Colonic mucosa (tissue), 4 donors: ENCODE measurements around the gene IRAK1BP1. TPM values are rescaled to one million over a fixed set of nuclear protein-coding genes. Genes with fewer than 3 reads are reported as not detected.

Experiments
- DNase-seq: peaks from one replicate; pipeline ENCODE4 v3.0.0-alpha.2; 2020
- H3K27ac ChIP-seq: fragments of 200-600 bp; one replicate; pipeline ENCODE4 v1.8.0; 2021
- H3K27me3 ChIP-seq: fragments of 200-600 bp; one replicate; pipeline ENCODE4 v1.8.0; 2021
- H3K36me3 ChIP-seq: fragments of 200-600 bp; one replicate; pipeline ENCODE4 v1.8.0; 2021
- H3K4me1 ChIP-seq: fragments of 200-600 bp; one replicate; pipeline ENCODE4 v1.8.0; 2021; ENCODE audit warnings: mild to moderate bottlenecking
- H3K4me3 ChIP-seq: fragments of 200-600 bp; one replicate; pipeline ENCODE4 v1.8.0; 2021
- H3K9ac ChIP-seq, 2 donors: one replicate each; pipeline ENCODE4 v1.7.0; 2013; ENCODE audit warnings: control low read depth in 2 of 2, low read depth in 2 of 2, low read length in 2 of 2
- H3K9me3 ChIP-seq: fragments of 200-600 bp; one replicate; pipeline ENCODE4 v1.8.0; 2021
- intact Hi-C: fragments of 100-400 bp; cut with DNase I; formaldehyde crosslinking; loops from one replicate; pipeline ENCODE4 v1.14.1; 2022
- total RNA-seq, 2 donors: library from RNA; stranded (reverse); fragmentation: NEBNext Ultra II Directional in 1 of 2; extraction: Animal tissue kit (Norgen Biotek cat#: 25700) in 1 of 2; gene quantifications; one replicate each; pipeline ENCODE4 v1.2.1, GENCODE V29; 2021
- TF ChIP-seq, protein P1 (sequence below): fragments of 200-600 bp; IDR thresholded peaks from one replicate; pipeline ENCODE4 v1.8.0; 2022; ENCODE audit warnings: antibody characterized with exemption, mild to moderate bottlenecking
- donor health status: healthy.
- donor health status: DM: no; HTN: no; CAD: no.
- donor health status: DM: no; HTN: no; CAD: no.

Gene IRAK1BP1
- total RNA-seq, 2 donors from 2014 or later = 1.7 to 4.9 TPM

DNA sequence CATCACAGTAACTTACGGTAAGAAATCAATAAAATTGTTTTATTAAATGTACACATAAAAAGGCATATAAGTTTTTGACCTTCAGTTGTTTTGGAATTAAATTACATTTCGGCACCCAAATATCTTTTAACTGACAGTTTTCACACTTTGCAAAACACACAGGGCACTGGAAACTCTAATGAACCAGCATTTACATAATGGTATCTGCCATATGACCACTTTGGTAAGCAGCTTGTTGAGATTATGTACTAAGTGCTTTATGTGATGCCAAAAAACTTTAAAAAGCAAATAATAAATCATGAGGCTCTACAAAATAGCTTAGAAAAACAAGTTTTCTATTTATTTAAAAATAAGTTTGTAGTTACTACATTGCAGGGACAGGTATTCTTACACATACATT is 68.2 kb downstream of the IRAK1BP1 start:
- Histone ChIP-seq H3K27me3 (no peaks in the 10 kb centered on the region), H3K4me3 (no peak overlapping the region), H3K27ac (no peak overlapping the region), H3K4me1 (no peaks in the 10 kb centered on the region), H3K36me3 (peaks cover under 1% of the 10 kb centered on the region), H3K9me3 (no peaks in the 10 kb centered on the region), H3K9ac (no peak overlapping the region)
- intact Hi-C loops = no loop called here
- no peak for DNase-seq
- TF ChIP-seq, protein P1, sequence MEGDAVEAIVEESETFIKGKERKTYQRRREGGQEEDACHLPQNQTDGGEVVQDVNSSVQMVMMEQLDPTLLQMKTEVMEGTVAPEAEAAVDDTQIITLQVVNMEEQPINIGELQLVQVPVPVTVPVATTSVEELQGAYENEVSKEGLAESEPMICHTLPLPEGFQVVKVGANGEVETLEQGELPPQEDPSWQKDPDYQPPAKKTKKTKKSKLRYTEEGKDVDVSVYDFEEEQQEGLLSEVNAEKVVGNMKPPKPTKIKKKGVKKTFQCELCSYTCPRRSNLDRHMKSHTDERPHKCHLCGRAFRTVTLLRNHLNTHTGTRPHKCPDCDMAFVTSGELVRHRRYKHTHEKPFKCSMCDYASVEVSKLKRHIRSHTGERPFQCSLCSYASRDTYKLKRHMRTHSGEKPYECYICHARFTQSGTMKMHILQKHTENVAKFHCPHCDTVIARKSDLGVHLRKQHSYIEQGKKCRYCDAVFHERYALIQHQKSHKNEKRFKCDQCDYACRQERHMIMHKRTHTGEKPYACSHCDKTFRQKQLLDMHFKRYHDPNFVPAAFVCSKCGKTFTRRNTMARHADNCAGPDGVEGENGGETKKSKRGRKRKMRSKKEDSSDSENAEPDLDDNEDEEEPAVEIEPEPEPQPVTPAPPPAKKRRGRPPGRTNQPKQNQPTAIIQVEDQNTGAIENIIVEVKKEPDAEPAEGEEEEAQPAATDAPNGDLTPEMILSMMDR = no peak

- Histone ChIP-seq H3K27me3 (no peaks in the 10 kb centered on the region), H3K27ac (no peak overlapping the region), H3K9ac (no peak overlapping the region), H3K36me3 (peaks cover 7% of the 10 kb centered on the region), H3K9me3 (no peaks in the 10 kb centered on the region), H3K4me1 (no peaks in the 10 kb centered on the region), H3K4me3 (no peak overlapping the region)
- no peak for DNase-seq
- intact Hi-C loops = no loop called here
- TF ChIP-seq, protein P1 = no peak
Observed at GRCh38 chr6:78936515-78936914, 69.2 kb downstream of the IRAK1BP1 start.

- H3K27me3 ChIP-seq = no peaks in the 10 kb centered on the region
- no peak for DNase-seq
- peaks cover 23% of the 10 kb centered on the region for H3K36me3 ChIP-seq
- intact Hi-C loops = no loop called here
- no peak overlapping the region for H3K27ac ChIP-seq
- no peak overlapping the region for H3K4me3 ChIP-seq
- TF ChIP-seq, protein P1 = no peak
- H3K4me1 ChIP-seq = no peaks in the 10 kb centered on the region
- no peaks in the 10 kb centered on the region for H3K9me3 ChIP-seq
- H3K9ac ChIP-seq = no peak overlapping the region
Observed at GRCh38 chr6:78942446-78942845, 75.1 kb downstream of the IRAK1BP1 start.

DNA sequence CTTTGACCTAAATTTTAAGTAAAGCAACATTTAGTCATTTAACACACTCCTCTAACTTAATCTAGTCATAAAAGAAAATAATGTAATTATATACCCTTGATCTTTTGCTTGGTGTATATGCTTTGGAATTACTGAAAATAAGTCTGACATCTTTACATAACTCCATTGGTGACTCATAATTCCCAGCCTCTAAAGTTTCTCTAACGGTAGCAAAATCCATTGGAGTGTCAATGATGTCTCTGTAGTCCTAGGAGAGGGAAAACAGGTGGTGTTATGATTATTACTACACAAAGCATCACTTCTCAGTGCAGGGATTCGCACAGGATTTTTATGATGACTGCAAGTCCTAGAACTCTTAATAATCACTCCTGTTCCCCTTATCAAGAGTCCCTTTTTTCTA is 80.2 kb downstream of the IRAK1BP1 start:
- H3K36me3 ChIP-seq = peaks cover 23% of the 10 kb centered on the region
- peaks cover 5% of the 10 kb centered on the region for H3K9me3 ChIP-seq
- intact Hi-C loops = no loop called here
- no peak for DNase-seq
- no peaks in the 10 kb centered on the region for H3K4me1 ChIP-seq
- TF ChIP-seq, protein P1 = no peak
- H3K4me3 ChIP-seq = no peak overlapping the region
- no peak overlapping the region for H3K27ac ChIP-seq
- H3K9ac ChIP-seq = no peak overlapping the region
- H3K27me3 ChIP-seq = no peaks in the 10 kb centered on the region

GRCh38 chr6:78947962-78948361 is 80.6 kb downstream of the IRAK1BP1 start:
- Histone ChIP-seq H3K36me3 (peaks cover 26% of the 10 kb centered on the region), H3K9ac (no peak overlapping the region), H3K27ac (no peak overlapping the region), H3K4me3 (no peak overlapping the region), H3K9me3 (peaks cover 5% of the 10 kb centered on the region), H3K27me3 (no peaks in the 10 kb centered on the region), H3K4me1 (no peaks in the 10 kb centered on the region)
- DNase-seq = no peak
- intact Hi-C loops = no loop called here
- TF ChIP-seq, protein P1 = no peak

DNA sequence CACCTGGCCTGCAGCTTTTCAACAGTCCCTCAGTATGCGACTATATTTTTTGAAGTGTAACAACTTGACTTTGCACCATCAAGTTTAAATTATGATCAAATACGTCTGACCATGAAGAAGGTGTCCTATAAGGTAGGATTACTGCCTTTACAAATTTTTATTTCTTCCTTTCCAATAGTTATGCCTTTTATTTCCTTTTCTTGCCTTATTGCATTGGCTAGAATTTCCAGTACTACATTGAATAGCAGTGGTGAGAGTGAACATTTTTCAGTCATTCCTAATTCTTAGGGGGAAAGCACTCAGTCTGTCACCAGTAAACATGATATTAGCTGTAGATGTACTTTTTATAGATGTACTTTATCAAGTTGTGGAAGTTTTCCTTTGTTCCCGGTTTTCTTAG is 81.4 kb downstream of the IRAK1BP1 start:
- no peak for DNase-seq
- peaks cover 26% of the 10 kb centered on the region for H3K36me3 ChIP-seq
- H3K27ac ChIP-seq = no peak overlapping the region
- TF ChIP-seq, protein P1 = no peak
- H3K9me3 ChIP-seq = peaks cover 5% of the 10 kb centered on the region
- H3K9ac ChIP-seq = no peak overlapping the region
- H3K27me3 ChIP-seq = no peaks in the 10 kb centered on the region
- intact Hi-C loops = no loop called here
- no peaks in the 10 kb centered on the region for H3K4me1 ChIP-seq
- no peak overlapping the region for H3K4me3 ChIP-seq
